HG03097 (cell line): ENCODE data around the gene ENO3.

ENCODE experiments used
- ATAC-seq: cut with Tn5 transposase; IDR thresholded peaks from one replicate; pipeline ENCODE4 v1.9.1; 2021; ENCODE audit not compliant: unreplicated experiment, low FRiP score

Gene ENO3

GRCh38 chr17:4949321-4950074, 1.4 kb upstream of the ENO3 start:
- ATAC-seq = peak; percentile 27

GRCh38 chr17:4950075-4950745, 709 bp upstream of the ENO3 start:
- no peak for ATAC-seq

GRCh38 chr17:4951486-4951885, 567 bp downstream of the ENO3 start:
- ATAC-seq = no peak

- no peak for ATAC-seq
Observed at GRCh38 chr17:4953451-4953961, 2.6 kb downstream of the ENO3 start.

- no peak for ATAC-seq
Observed at GRCh38 chr17:4955091-4955490, 4.2 kb downstream of the ENO3 start.

- ATAC-seq = no peak
Observed at GRCh38 chr17:4956493-4957061, 5.7 kb downstream of the ENO3 start.

GRCh38 chr17:4958102-4958501, 7.2 kb downstream of the ENO3 start:
- ATAC-seq = no peak

GRCh38 chr17:4959261-4959965, 8.5 kb downstream of the ENO3 start:
- no peak for ATAC-seq

GRCh38 chr17:4960279-4960922, 9.5 kb downstream of the ENO3 start:
- no peak for ATAC-seq

- no peak for ATAC-seq
Observed at GRCh38 chr17:4965311-4965986, 14.5 kb downstream of the ENO3 start.

- peak; percentile 82 for ATAC-seq
Observed at GRCh38 chr17:4966844-4967538, 16.1 kb downstream of the ENO3 start.

GRCh38 chr17:4967539-4968485, 16.9 kb downstream of the ENO3 start, which contains the start of gene SPAG7:
Gene SPAG7, minus strand, starts transcription at chr17:4967817. Its CDS starts 13 bp downstream, at chr17:4967804.
- peak; percentile 57 for ATAC-seq

GRCh38 chr17:4968486-4969046, 17.6 kb downstream of the ENO3 start:
- no peak for ATAC-seq

GRCh38 chr17:4969047-4969550, 18.2 kb downstream of the ENO3 start:
- ATAC-seq = no peak

GRCh38 chr17:4969551-4970173, 18.7 kb downstream of the ENO3 start:
- no peak for ATAC-seq

GRCh38 chr17:4970273-4970672, 19.4 kb downstream of the ENO3 start:
- no peak for ATAC-seq

- ATAC-seq = no peak
Observed at GRCh38 chr17:4971826-4972225, 20.9 kb downstream of the ENO3 start.
